Measurements from ENCODE around the gene LRRC4C.

DNA sequence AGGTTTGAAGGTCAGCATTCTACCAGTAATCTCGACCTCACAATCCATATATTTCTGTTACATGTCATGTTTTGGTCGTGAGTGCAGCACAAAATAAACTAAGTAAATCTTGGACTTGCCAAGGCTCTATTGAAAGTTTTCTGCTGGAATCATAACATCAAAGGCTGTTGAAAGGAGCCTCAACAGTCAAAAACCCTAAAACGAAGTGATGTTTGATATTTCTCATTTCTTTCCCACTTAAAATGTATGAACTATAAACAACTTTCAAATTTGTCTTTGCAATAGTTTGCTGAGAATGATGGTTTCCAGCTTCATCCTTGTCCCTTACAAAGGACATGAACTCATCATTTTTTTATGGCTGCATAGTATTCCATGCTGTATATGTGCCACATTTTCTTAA lies 1118.5 kb downstream of the LRRC4C start:
- TF ChIP-seq, protein P1, sequence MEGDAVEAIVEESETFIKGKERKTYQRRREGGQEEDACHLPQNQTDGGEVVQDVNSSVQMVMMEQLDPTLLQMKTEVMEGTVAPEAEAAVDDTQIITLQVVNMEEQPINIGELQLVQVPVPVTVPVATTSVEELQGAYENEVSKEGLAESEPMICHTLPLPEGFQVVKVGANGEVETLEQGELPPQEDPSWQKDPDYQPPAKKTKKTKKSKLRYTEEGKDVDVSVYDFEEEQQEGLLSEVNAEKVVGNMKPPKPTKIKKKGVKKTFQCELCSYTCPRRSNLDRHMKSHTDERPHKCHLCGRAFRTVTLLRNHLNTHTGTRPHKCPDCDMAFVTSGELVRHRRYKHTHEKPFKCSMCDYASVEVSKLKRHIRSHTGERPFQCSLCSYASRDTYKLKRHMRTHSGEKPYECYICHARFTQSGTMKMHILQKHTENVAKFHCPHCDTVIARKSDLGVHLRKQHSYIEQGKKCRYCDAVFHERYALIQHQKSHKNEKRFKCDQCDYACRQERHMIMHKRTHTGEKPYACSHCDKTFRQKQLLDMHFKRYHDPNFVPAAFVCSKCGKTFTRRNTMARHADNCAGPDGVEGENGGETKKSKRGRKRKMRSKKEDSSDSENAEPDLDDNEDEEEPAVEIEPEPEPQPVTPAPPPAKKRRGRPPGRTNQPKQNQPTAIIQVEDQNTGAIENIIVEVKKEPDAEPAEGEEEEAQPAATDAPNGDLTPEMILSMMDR (IDR thresholded peaks at IDR 0.05; ENCODE audit: low read length), result no peak
- TF ChIP-seq EZH2 (IDR thresholded peaks at IDR 0.05; ENCODE audit: borderline replicate concordance, low read length), result no peak

All from OCI-LY1 (cell line).